ENCODE data around the gene CDCA5.

Gene CDCA5

DNA sequence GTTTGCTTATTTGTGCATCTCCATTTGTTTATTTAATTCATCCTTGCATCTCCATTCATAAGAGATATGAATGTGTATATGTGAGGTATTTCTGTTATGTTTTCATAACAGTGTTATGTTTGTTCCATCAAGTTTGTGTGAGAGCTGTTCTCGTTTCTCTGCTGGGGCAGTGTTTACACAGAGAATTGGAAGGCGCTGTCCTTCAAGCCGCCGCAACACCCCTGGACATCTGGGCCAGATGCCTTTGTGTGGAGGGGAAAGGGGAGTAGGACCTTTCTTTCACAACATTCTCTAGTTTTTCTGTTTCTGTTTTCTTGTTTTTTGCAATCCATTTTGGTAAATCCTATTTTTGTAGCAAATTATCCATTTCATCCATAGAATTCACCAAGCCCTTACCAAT is 20.8 kb upstream of the CDCA5 start:
- DNase-seq: no peak

- no peak for DNase-seq
These were observed 19.6 kb upstream of the CDCA5 start for GRCh38 chr11:65103476-65103875.

DNA sequence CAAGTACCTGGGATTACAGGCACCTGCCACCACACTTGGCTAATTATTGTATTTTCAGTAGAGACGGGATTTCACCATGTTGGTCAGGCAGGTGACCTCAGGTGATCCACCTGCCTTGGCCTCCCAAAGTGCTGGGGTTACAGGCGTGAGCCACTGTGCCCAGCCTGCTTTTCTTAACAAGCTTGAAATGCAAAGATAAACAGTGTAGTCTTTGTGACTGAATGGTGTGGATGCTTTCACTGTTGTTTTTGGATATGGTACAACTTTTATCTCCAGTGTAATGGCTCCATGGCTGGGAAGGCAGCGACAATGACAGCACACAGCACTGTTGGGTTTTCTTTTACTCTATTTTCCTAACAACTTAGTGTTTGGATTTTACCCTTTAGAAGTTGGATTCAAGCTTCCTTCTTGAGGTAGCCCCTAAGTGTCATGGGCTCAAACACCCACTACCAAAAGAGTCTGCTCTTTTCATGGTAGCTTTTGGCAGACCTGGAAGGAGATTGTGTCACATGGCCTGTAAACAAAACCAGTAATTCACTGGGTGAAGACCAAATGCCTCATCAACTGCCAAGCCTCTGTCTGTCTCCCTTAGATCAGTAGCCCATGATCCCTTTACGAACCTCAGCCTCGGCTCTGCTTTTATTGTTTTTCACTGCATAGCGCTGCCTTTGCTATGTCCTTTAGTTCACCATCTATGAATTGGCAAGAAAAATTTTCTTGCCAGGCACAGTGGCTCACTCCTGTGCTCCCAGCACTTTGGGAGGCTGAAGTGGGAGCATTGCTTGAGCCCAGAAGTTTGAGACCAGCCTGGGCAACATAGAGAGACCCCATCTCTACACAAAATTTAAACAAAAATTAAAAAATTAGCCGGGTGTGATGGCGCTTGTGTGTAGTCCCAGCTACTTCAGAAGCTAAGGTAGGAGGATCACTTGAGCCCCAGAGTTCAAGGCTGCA is 18.6 kb upstream of the CDCA5 start:
- DNase-seq: no peak

DNA sequence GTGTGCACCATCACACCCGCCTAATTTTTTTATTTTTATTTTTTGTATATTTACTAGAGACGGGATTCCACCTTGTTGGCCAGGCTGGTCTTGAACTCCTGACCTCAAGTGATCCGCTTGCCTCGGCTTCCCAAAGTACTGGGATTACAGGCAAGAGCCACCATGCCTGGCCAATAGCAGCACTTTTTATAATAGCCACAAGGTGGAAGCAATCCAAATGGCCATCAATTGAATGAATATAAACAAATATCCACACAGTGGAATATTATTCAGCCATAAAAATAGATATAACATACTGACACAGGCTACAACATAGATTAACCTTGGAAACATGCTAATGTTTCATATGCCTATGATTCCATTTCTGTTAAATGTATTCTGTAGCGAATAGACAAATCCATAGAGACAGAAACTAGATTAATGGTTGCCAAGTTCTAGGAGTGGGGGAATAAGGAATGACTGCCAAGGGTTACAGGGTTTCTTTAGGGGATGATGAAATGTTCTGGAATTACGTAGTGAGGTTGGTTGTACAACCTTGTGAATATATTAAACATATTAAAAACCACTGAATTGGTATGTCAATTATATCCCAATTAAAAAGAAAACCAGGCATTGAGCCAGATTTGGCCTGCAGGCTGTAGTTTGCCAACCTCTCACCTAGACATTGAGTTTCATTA is 17.0 kb upstream of the CDCA5 start:
- DNase-seq: no peak

GRCh38 chr11:65096926-65097325 is 13.1 kb upstream of the CDCA5 start:
- DNase-seq: no peak

DNA sequence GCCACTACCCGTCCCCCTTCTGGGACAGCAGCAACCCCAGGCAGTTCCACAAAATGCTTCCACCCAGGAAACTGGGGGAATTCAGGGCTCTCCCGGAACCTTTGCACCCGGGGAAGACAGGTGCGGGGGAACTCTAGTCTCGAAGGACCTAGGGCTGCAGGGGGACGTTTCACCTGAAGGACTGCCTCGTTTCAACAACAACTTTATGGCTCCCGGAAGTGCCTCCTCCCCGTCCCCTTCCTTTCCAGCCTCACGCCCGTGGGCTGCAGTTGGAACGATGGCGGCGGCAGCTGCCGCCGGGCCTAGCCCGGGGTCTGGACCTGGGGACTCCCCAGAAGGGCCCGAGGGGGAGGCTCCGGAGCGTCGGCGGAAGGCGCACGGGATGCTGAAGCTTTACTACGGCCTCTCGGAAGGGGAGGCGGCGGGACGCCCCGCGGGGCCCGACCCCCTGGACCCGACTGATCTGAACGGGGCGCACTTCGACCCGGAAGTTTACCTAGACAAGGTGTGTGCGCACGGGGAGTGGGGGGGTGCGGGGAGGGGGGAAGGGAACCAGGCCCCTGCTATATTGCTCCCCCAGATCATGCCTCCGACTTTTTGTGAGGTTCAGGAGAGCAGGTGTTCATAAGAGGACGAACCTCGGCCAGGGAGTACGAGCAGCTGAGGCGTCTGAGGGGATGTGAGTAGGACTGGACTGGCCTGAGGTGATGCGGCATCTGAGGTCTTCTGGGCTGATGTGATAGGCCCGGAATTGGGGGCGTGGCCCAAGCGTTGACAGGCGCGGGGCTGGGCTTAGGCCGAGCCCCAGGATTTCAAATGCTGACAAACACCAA is 12.3 kb upstream of the CDCA5 start, which contains the start of gene VPS51:
Gene VPS51, plus strand, starts transcription at position 241 of the 833 bp plus-strand sequence. Its CDS starts 37 bp downstream, at position 278.
- peak; percentile 92 for DNase-seq

GRCh38 chr11:65095427-65095826 is 11.6 kb upstream of the CDCA5 start:
- DNase-seq: no peak

- no peak for DNase-seq
These were observed 6.8 kb upstream of the CDCA5 start for GRCh38 chr11:65090628-65091027.

- no peak for DNase-seq
These were observed 5.8 kb upstream of the CDCA5 start for GRCh38 chr11:65089621-65090020.

GRCh38 chr11:65087827-65088226 is 4.0 kb upstream of the CDCA5 start:
- no peak for DNase-seq

DNA sequence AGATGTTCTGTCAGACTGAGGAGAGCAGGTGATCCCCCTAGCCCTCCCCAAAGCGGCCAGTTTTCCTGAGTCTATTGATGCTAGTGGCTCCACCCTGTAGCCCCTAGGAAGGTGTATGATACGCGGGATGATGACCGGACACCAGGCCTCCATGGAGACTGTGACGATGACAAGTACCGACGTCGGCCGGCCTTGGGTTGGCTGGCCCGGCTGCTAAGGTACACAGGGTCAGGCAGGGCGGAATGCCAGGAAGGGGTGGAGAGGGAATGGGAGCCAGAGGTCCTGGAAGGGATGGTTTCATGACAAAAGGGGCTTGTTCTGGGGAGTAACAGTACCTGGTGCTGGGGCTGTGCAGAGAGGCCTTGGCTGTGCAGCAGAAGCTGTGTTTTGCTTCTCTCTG is 3.4 kb upstream of the CDCA5 start:
- DNase-seq: no peak

DNA sequence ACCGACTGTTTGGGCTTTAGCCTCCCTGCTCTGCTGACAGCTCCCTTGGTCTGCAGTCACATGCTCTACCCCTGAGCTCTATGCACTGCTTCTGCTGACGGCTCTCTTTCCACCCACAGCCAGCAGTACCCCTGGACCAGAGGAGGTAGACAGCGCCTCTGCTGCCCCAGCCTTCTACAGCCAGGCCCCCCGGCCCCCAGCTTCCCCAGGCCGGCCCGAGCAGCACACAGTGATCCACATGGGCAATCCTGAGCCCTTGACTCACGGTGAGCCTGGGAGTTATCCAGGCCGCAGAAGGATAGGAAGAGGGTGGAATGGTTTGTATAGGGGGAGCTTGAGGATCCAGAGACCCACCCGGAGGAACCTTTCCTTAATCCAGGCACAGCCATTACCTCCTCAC is 3.0 kb upstream of the CDCA5 start:
- no peak for DNase-seq

DNA sequence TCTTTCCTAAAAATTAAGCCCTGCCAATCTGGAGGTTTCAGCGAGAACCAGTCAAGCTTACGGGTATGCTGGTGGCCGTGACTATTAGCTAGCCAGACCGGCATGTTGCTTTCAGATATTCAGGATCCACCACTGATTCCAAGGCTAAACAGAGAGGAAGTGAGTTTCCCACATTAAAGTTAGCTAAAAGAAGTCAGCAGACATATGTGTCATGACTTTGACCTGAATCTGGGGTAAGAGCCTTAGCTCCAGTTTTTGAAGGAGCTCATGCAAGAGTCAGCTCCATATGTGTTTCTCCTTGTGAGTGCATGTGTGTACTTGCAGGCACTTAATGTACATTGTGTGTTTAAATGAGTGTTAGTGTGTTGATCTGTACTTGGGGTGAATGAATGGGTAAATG is 1.6 kb upstream of the CDCA5 start:
- no peak for DNase-seq

- DNase-seq: no peak
These were observed 947 bp upstream of the CDCA5 start for GRCh38 chr11:65084598-65085375.

- peak; percentile 61 for DNase-seq
These were observed 556 bp downstream of the CDCA5 start for GRCh38 chr11:65083134-65083833.

DNA sequence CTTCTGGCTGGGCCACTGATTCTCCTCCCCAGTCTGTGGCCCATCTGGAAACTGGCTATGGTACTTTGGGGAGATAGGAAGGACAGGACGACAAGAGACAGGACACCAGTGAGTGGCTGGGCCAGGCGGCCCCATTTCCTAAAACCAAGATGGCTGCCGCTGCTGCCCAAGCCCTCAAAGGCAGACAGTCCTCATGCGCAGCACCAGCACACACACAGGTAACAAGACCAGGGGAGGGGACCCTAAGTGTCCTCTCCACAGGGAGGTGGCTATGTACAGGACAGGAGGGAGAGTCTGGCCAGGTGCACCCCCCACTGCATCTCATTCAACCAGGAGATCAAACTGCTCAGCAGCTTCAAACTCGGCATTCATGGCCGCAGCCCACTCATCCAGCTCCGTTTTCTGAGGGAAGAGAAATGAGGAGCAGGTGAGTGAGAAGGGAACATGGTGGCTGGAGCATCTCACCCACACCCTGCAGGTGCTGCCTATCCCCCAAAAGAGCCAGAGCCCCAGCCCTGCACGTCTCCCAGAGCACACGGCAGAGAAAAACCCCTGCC is 5.0 kb downstream of the CDCA5 start:
- DNase-seq: no peak

GRCh38 chr11:65078151-65078550 is 5.7 kb downstream of the CDCA5 start:
- DNase-seq: peak; percentile 83

GRCh38 chr11:65077451-65077850 is 6.4 kb downstream of the CDCA5 start:
- no peak for DNase-seq

DNA sequence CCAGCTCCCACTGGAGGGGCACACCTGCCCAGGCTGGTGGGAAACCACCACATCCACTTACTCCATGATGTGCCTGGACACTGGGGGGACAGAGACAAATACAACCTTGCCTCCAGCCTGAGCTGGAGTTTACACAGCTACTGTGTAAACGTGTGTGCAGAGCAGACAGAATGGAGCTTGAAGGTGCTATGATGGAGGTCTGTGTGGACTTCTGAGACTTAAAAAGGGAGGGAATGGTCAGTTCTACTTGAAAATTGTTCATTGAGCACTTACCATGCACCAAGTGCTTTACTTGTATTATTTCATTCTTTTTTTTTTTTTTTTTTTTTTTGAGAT is 11.2 kb downstream of the CDCA5 start:
- DNase-seq: no peak

- no peak for DNase-seq
These were observed 11.8 kb downstream of the CDCA5 start for GRCh38 chr11:65071907-65072630.

DNA sequence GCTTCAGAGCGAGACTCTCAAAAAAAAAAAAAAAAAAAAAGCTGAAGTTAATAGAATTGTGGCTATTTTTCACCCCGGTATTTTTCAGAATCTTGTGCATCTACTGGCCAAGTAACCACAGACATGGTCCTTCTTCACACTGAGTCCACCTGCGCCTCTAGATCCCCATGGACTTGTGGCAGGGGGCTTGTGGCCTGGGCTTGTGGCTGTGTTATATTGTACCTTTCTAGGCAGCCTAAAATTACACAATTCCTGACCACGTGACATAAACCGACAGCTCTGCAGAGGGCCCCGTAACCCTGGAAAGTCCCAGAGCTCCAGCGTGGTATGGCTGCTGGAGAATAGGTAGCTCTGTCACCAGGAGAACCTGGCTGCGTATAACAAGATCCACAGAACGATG is 14.6 kb downstream of the CDCA5 start:
- no peak for DNase-seq
